NK-92 treated with Interleukin-12 subunit alpha and Interleukin-12 subunit beta, amount 100 ng/mL, for 24 hours (cell line): ENCODE results near the gene NUAK1.
A peak's percentile ranks its signal among the peaks of the same experiment; 100 is the strongest.
"Not testable (repeated sequence)": the region's sequence is repeated elsewhere in the genome, so short reads cannot be mapped to it uniquely, and the experiment has no call there.

Source experiments
- DNase-seq: peaks from one replicate; lab custom pipeline; 2025; lab: John Stamatoyannopoulos, UW

The NUAK1 gene

GRCh38 chr12:106146987-106147386, 8.2 kb upstream of the NUAK1 start:
- no peak for DNase-seq

- no peak for DNase-seq
Measured at GRCh38 chr12:106145539-106146447, 7.0 kb upstream of the NUAK1 start.

DNA sequence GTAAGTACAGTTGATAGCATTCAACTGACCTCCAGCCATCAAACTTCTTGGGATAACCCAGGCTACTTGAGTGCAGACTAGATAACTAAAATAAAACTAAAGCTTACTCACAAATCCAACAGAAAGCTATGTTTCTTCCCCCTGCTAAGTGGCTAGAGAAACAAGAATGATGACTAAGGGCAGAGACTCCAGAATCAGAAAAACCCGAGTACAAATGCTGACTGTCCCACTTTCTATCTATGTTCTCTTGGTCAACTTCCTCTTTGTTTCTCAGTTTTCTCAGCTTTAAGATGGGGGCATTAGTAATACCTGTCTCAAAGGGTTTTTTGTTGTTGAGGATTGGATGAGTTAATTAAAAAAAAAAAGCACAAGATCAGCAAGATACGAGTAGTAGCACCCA, 6.1 kb upstream of the NUAK1 start:
- DNase-seq, result no peak

- no peak for DNase-seq
Measured at GRCh38 chr12:106142591-106143261, 4.0 kb upstream of the NUAK1 start.

GRCh38 chr12:106141920-106142319, 3.2 kb upstream of the NUAK1 start:
- not testable (repeated sequence) for DNase-seq

- DNase-seq, result no peak
Measured at GRCh38 chr12:106141452-106141851, 2.7 kb upstream of the NUAK1 start.

GRCh38 chr12:106141003-106141402, 2.2 kb upstream of the NUAK1 start:
- DNase-seq, result no peak

DNA sequence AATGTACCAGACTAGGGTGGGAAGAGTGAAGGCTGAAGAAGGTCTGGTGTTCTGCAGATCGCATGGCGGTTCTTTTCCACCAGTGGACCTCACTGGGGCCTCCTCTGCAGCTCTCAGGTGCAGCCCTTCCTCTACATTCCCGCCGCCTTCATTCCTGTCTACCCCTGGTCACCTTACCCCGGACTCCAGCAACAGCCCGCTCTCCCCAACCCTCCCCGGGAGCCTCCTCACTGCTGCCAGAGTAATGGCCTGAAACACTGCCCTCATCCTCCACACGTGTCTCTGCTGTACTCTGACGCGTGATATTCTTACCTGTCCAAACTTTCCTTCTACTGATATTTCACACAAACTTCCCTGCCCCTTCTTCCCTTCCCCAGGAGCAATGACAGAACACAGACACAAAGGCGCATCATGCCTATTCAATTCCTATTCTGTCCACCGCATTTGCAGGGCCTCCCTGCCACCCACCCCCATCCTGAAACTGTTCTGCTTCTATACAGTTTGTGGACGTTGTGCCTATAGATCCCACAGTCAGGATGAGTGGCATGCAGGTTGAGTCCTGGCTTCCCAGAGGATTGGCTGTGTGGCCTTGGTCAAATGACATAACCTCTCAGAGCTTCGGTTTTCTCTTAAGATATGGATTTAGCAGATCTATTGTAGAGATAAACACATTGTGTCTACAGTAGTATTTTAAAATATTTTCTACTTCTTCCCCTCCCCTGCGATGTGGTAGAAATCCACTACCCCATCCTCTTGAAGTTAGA, 1.7 kb upstream of the NUAK1 start:
- DNase-seq, result no peak

GRCh38 chr12:106139422-106140171, 843 bp upstream of the NUAK1 start:
- no peak for DNase-seq

- DNase-seq, result no peak
Measured at GRCh38 chr12:106138357-106138632, 459 bp downstream of the NUAK1 start.

GRCh38 chr12:106137530-106138356, 1.0 kb downstream of the NUAK1 start:
- no peak for DNase-seq

- peak; percentile 63 for DNase-seq
Measured at GRCh38 chr12:106136263-106136662, 2.5 kb downstream of the NUAK1 start.

- DNase-seq, result no peak
Measured at GRCh38 chr12:106135781-106136180, 3.0 kb downstream of the NUAK1 start.

- no peak for DNase-seq
Measured at GRCh38 chr12:106135075-106135474, 3.7 kb downstream of the NUAK1 start.

- DNase-seq, result no peak
Measured at GRCh38 chr12:106134294-106134949, 4.3 kb downstream of the NUAK1 start.

- no peak for DNase-seq
Measured at GRCh38 chr12:106133136-106134087, 5.3 kb downstream of the NUAK1 start.

GRCh38 chr12:106132175-106133135, 6.3 kb downstream of the NUAK1 start:
- DNase-seq, result no peak

DNA sequence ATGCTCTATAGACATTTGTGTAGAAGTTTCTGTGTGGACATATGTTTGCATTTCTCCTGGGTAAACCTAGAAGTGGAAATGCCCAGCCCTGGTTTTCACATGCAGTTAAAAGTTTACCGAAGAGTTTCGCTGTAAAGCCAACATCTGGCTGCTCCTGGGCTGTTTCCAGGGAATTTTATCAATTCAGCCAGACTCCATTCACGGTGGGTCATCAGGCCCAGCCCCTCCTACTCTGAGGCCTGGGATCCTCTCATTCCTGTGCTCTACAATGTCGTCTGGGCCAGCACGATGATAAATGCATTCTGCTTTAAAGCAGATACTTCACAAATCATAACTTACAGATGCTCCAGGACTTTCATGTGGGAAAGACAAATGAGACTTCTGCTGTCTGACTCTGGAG, 7.1 kb downstream of the NUAK1 start:
- no peak for DNase-seq
